GM18873 (cell line): Measurements from ENCODE around the gene GOT2.
A peak's percentile ranks its signal among the peaks of the same experiment; 100 is the strongest.
"Not testable (repeated sequence)": the region's sequence is repeated elsewhere in the genome, so short reads cannot be mapped to it uniquely, and the experiment has no call there.

Source experiments
- ATAC-seq: cut with Tn5 transposase; IDR thresholded peaks from one replicate; pipeline ENCODE4 v1.9.1; 2021; ENCODE audit warnings: mild to moderate bottlenecking, moderate library complexity, moderate number of reproducible peaks; ENCODE audit not compliant: unreplicated experiment, low FRiP score

The GOT2 gene

GRCh38 chr16:58723109-58723508, 11.0 kb downstream of the GOT2 start:
- ATAC-seq = no peak

DNA sequence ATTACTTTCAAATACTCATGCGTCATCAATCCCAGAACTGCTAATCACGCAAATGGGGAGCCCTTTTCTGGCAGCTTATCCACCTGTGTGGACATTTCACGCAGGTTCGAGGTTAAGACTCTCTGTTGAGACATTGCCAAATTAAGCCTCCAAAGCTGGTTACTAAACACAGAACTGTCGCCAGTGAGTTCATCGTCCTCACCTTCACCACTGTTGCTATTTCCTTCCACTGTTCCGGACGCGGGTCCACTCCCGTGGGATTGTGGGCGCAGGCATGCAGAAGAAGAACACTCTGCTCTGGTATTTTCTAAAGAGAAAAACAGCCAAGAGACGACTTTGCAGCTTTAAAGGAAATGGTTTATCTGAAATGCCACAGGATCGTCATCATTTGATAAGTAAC, 16.1 kb downstream of the GOT2 start:
- no peak for ATAC-seq

GRCh38 chr16:58716468-58716867, 17.6 kb downstream of the GOT2 start:
- no peak for ATAC-seq

DNA sequence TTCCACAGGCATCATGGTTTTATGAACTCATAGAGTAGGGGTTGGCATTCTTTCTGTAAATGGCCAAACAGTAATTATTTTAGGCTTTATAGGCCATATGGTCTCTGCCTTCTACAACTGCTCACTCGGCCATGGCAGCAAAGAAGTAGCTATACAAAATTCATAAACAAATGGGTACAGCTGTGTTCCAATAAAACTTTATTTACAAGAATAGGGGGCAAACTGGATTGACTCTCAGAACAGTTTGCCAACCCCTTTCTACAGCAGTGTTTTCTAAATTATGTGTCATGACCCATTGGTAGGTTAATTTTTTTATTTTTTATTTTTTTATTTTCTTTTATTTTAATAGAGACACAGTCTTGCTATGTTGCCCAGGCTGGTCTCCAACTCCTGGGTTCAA, 20.4 kb downstream of the GOT2 start:
- ATAC-seq = no peak

- ATAC-seq = peak; percentile 87
Measured at GRCh38 chr16:58709333-58709732, 24.8 kb downstream of the GOT2 start.

- ATAC-seq = no peak
Measured at GRCh38 chr16:58699151-58699550, 35.0 kb downstream of the GOT2 start.

GRCh38 chr16:58695368-58695767, 38.7 kb downstream of the GOT2 start:
- no peak for ATAC-seq

DNA sequence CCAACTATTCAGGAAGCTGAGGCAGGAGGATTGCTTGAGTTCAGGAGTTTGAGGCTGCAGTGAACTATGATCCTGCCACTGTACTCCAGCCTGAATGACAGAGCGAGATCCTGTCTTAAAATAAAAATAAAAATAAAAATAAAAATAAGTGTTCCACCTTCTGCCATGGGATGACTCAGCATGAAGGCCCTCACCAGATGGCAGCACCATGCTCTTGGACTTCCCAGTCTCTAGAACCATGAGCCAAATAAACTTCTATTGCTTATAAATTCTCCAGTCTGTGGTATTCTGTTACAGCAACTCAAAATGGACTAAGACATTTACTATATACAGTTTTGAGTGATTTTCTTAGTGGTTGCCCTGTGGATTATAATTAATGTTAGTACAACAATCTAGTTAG, 41.7 kb downstream of the GOT2 start:
- no peak for ATAC-seq

- not testable (repeated sequence) for ATAC-seq
Measured at GRCh38 chr16:58686985-58687706, 47.0 kb downstream of the GOT2 start.

GRCh38 chr16:58685084-58685449, 49.0 kb downstream of the GOT2 start:
- ATAC-seq = no peak

DNA sequence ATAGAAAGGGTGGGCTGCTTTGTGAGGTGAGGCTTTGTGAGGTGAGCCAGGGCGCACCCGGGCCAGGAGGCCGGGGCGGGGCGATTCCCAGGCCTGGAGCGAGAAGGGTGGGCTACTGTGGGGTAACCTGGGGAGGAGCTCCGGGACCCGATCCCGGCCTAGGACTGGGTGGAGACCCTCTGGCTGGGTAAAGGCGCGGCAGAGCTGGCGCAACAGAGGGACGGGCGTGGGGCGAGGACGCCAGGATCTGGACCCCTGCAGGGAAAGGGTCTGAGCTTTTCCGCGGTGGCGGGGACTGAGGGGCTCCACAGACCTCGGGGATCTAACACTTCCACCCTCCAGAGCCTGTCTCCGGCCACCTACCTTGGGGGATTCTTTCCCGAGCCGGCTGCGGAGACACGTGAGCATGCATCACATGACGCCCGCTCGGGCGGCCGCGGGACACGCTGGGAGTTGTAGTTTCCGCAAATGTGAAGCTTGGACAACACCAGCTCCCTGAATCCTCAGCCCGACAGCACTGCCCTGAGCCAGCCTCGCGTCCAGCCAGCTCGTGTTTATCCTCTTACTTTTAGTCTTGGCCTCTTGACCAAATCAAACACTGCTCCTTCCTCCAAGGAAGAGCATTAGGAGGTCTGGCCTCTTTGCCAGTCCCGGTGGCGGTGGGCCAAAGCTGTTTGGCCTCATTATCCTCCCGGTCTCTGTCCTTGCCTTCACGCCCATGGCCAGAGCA, 49.6 kb downstream of the GOT2 start, which contains the start of gene SLC38A7:
SLC38A7 (minus strand) TSS at position 417 of the 730 bp plus-strand sequence. CDS start 4,644 bp downstream, outside the sequence.
- ATAC-seq = peak; percentile 94

GRCh38 chr16:58684001-58684353, 50.1 kb downstream of the GOT2 start:
- no peak for ATAC-seq

DNA sequence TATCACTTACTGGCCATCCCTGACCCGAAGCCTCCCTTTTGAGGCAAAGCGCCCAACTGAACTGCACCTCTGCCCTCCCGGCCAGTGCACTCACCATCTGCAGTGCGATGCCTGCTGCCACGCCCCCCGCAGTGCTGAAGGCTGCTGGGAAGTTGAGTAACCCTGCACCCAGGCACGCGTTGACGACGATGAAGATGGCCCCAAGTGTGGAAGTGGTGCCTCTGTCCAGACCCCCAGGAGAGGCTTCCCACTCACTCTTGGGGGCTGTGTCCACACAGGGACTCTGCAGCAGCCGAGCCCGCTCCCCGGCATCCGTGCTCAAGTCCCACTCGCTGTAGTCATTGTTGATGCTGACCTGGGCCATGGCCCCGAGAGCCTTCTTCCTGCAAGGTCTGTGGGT, 54.4 kb downstream of the GOT2 start:
- ATAC-seq = no peak

GRCh38 chr16:58678716-58679115, 55.4 kb downstream of the GOT2 start:
- no peak for ATAC-seq

DNA sequence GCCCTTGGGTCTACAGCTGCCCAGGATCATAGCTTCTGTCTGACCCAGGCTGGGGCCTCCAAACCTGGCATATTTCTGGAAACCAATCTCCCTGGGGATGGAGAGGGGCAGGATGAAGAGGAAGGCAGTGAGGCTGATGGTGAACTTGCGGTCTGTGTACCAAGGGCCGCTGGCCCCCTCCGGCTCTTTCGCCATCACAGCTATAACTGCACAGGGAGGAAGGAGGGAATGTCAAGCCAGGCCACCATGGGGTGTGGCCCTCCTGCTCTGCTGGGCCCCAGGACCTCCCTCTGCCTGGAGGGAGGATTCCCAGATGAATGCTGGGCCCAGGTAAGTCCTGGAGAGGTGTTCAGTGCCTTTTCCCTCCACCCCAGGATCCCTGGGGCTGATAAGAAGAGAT, 55.8 kb downstream of the GOT2 start:
- ATAC-seq = no peak

DNA sequence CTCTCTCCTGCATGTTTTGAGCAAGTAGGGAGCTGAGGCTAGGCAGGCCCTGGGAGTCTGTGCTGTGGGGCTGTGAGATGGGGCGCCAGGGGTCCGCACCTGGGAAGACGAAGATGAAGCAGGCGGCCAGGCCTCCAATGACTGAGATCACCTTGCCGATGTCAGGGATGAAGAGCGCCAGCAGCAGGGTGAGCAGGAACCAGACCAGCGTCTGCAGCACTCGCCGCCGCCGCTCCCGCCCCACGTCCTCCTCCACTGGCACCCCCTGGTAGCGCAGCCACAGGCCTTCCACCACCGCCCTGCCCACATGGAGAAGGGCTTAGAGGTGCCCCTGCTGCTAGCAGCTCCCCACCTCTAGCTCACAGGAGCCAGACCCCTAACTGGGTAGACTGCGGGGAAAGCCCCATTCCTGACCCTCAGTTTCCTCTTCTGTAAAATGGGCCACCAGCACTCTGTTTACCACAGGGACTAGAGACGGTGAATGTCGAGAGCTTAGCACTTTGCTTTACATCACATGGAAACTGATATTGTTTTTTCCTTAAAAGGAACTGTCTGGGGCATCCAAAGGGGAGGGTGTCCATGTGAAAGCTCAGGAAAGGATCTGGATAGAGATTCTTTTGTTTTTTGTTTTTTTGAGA, 63.1 kb downstream of the GOT2 start:
- no peak for ATAC-seq

DNA sequence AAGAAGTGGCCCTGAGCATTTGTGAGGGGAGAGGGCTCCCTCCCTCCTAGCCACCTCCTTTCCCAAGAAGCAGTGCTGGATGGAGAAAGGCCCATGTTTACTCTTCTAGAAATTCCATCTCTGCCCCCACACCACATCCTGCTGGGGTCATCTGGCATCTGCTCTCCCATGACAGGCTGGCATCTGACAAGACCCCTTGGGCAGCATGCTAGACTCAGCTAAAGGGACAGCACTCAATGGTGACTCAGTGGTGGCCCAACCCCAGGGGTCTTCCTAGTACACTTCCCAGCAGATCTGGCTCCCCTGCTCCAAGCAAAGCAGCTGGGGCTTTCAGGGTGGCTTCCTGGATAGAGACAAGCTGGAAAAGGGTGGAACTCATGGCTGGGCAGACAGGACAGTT, 63.9 kb downstream of the GOT2 start:
- no peak for ATAC-seq

DNA sequence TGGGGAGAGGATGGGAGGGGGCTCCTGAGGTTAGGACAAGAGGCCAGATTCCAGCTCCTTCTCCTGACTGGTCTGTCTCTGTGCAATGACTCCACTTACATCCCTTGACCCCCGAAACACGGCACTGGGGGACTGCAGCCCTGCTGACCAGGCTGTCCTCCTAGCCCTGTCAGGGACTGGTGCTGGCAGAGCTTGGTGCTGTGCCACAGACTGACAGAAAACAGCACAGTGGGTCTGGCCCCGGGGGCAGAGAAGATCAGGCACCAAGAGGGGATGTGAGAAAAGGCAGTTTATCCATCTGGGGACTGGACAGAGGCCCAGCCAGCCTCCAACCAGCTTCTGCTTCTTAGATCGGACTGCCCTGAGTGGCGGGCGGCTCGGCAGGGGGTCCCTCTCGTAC, 68.9 kb downstream of the GOT2 start:
- no peak for ATAC-seq

- ATAC-seq = no peak
Measured at GRCh38 chr16:58661199-58661830, 72.8 kb downstream of the GOT2 start.

DNA sequence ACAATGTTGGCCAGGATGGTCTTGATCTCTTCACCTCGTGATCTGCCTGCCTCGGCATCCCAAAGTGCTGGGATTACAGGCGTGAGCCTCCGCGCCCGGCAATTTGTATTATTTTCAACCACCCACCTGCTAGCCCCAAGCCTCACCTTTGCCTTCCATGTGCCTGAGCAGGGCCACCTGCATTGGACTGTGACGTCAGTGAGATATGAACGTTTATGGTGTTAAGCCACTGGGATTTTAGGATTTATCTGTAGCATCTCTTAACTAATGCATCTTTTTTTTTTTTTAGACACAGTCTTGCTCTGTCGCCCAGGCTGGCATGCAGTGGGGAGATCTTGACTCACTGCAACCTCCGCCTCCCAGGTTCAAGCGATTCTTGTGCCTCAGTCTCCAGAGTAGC, 74.2 kb downstream of the GOT2 start:
- not testable (repeated sequence) for ATAC-seq

DNA sequence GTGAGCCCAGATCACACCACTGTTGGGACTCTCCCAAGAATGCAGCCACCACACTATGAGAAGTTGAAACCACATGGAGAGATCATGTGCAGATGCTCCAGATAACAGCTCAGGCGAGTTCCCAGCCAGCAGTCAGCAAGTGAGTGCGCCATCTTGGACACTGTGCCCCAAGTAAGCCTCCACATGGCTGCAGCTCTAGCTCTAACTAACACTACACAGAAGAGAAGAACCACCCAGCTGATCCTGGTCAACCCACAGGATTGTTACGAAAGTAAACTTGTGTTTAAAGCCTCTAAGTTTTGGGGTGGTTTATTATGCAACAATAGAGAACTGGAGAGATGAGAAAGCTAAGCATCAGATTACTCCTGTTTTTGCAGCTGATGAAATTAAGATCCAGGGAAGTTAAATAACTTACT, 75.3 kb downstream of the GOT2 start:
- ATAC-seq = no peak
